HEK293 (cell line): ENCODE measurements around the gene HERC2.

Experiments
- CTCF ChIA-PET: fragments of 350-600 bp; formaldehyde crosslinking; extraction: SDS; loops from one replicate; lab custom pipeline; 2021; ENCODE audit warnings: antibody characterized with exemption; lab: Yijun Ruan, JAX
- POLR2A ChIA-PET: fragments of 300-600 bp; formaldehyde crosslinking; extraction: SDS; loops from one replicate; lab custom pipeline; 2020; ENCODE audit warnings: antibody characterized with exemption, inconsistent platforms; lab: Yijun Ruan, JAX
- H3K27ac ChIP-seq: fragments of 200-500 bp; sonication (Bioruptor generic); 2 replicates; pipeline ENCODE4 v1.5.1; 2014; ENCODE audit warnings: low read depth, low read length, control low read depth, inconsistent platforms; ENCODE audit errors: extremely low read depth
- H3K36me3 ChIP-seq, 2 experiments: fragments of 200-500 bp in 1 of 2; sonication (Bioruptor generic) in 1 of 2; 1 replicate in 1 of 2; 2 replicates in 1 of 2; pipeline ENCODE4 v1.5.1; 2014 to 2017; ENCODE audit warnings: inconsistent platforms in 2 of 2, low read length in 2 of 2; ENCODE audit not compliant: control insufficient read depth in 2 of 2, insufficient read depth in 1 of 2
- H3K4me1 ChIP-seq: fragments of 200-500 bp; sonication (Bioruptor generic); 2 replicates; pipeline ENCODE4 v1.5.1; 2014; ENCODE audit warnings: mild to moderate bottlenecking, low read length, inconsistent platforms; ENCODE audit not compliant: control insufficient read depth, insufficient read depth
- H3K4me3 ChIP-seq: 2 replicates; pipeline ENCODE4 v1.5.1; 2011; ENCODE audit warnings: low read depth, mild to moderate bottlenecking, control low read depth, low read length, moderate library complexity
- H3K9me3 ChIP-seq: fragments of 200-500 bp; sonication (Bioruptor generic); 2 replicates; pipeline ENCODE4 v1.5.1; 2014; ENCODE audit warnings: low read depth, low read length, inconsistent platforms; ENCODE audit not compliant: control insufficient read depth, insufficient read depth
- BCL6B ChIP-seq: fragments of 450-650 bp; formaldehyde crosslinking; IDR thresholded peaks from 2 replicates; pipeline ENCODE4 v1.5.1; 2017; ENCODE audit warnings: missing biosample characterization, missing genetic modification characterization
- GLIS2 ChIP-seq: fragments of 450-650 bp; formaldehyde crosslinking; IDR thresholded peaks from 2 replicates; pipeline ENCODE4 v1.5.1; 2016; ENCODE audit warnings: missing biosample characterization, missing genetic modification characterization
- SP3 ChIP-seq: fragments of 450-650 bp; formaldehyde crosslinking; IDR thresholded peaks from 2 replicates; pipeline ENCODE4 v1.5.1; 2016; ENCODE audit warnings: missing biosample characterization, missing genetic modification characterization
- WT1 ChIP-seq: fragments of 450-650 bp; formaldehyde crosslinking; IDR thresholded peaks from 2 replicates; pipeline ENCODE4 v1.5.1; 2016; ENCODE audit warnings: missing biosample characterization, missing genetic modification characterization
- ZBTB26 ChIP-seq: fragments of 450-650 bp; formaldehyde crosslinking; optimal IDR thresholded peaks from 2 replicates; pipeline ENCODE3; 2016; ENCODE audit warnings: missing biosample characterization, mild to moderate bottlenecking, missing genetic modification characterization
- ZNF133 ChIP-seq: fragments of 450-650 bp; formaldehyde crosslinking; IDR thresholded peaks from 2 replicates; pipeline ENCODE4 v1.5.1; 2016; ENCODE audit warnings: missing biosample characterization, missing genetic modification characterization
- ZNF140 ChIP-seq: fragments of 450-650 bp; formaldehyde crosslinking; IDR thresholded peaks from 2 replicates; pipeline ENCODE4 v1.5.1; 2016; ENCODE audit warnings: missing biosample characterization, missing genetic modification characterization
- ZNF175 ChIP-seq: fragments of 450-650 bp; formaldehyde crosslinking; IDR thresholded peaks from 2 replicates; pipeline ENCODE4 v1.5.1; 2016; ENCODE audit warnings: missing biosample characterization, missing genetic modification characterization
- ZNF2 ChIP-seq: fragments of 450-650 bp; formaldehyde crosslinking; IDR thresholded peaks from 2 replicates; pipeline ENCODE4 v1.5.1; 2016; ENCODE audit warnings: missing biosample characterization, missing genetic modification characterization
- ZNF426 ChIP-seq: fragments of 450-650 bp; formaldehyde crosslinking; IDR thresholded peaks from 2 replicates; pipeline ENCODE4 v1.5.1; 2017; ENCODE audit warnings: missing biosample characterization, missing genetic modification characterization, mild to moderate bottlenecking, inconsistent platforms, moderate library complexity
- ZNF433 ChIP-seq: fragments of 450-650 bp; formaldehyde crosslinking; IDR thresholded peaks from 2 replicates; pipeline ENCODE4 v1.5.1; 2016; ENCODE audit warnings: missing biosample characterization, missing genetic modification characterization, low read depth
- ZNF449 ChIP-seq: fragments of 450-650 bp; formaldehyde crosslinking; IDR thresholded peaks from 2 replicates; pipeline ENCODE4 v1.5.1; 2017; ENCODE audit warnings: missing biosample characterization, mild to moderate bottlenecking, missing genetic modification characterization, moderate library complexity
- ZNF521 ChIP-seq: fragments of 450-650 bp; formaldehyde crosslinking; IDR thresholded peaks from 2 replicates; pipeline ENCODE4 v1.5.1; 2017; ENCODE audit warnings: missing biosample characterization, mild to moderate bottlenecking, missing genetic modification characterization
- ZNF548 ChIP-seq: fragments of 450-650 bp; formaldehyde crosslinking; IDR thresholded peaks from 2 replicates; pipeline ENCODE4 v1.5.1; 2016; ENCODE audit warnings: missing biosample characterization, missing genetic modification characterization
- ZNF610 ChIP-seq: fragments of 450-650 bp; formaldehyde crosslinking; IDR thresholded peaks from 2 replicates; pipeline ENCODE4 v1.5.1; 2016; ENCODE audit warnings: missing biosample characterization, missing genetic modification characterization, borderline replicate concordance
- ZNF621 ChIP-seq: fragments of 450-650 bp; formaldehyde crosslinking; IDR thresholded peaks from 2 replicates; pipeline ENCODE4 v1.5.1; 2017; ENCODE audit warnings: missing biosample characterization, missing genetic modification characterization
- ZSCAN5A ChIP-seq: fragments of 450-650 bp; formaldehyde crosslinking; IDR thresholded peaks from 2 replicates; pipeline ENCODE4 v1.5.1; 2016; ENCODE audit warnings: missing biosample characterization, missing genetic modification characterization

The HERC2 gene

GRCh38 chr15:28096411-28096669 is 225.6 kb downstream of the HERC2 start:
- no peaks in the 10 kb centered on the region for H3K9me3 ChIP-seq
- TF ChIP-seq ZNF175 (tag by site-specific recombination) (no peak), ZBTB26 (tag by site-specific recombination) (peak; percentile 14)
- TF ChIP-seq, all 188 proteins: peak for 1
- no peaks in the 10 kb centered on the region for H3K36me3 ChIP-seq
- ChIA-PET CTCF (no interaction called here), POLR2A (no interaction called here)
- H3K27ac ChIP-seq: no peak overlapping the region
- H3K4me1 ChIP-seq: peaks cover 3% of the 10 kb centered on the region; the same call in 1 of the 2 replicates
- H3K4me3 ChIP-seq: peak overlapping the region; percentile 29

- POLR2A ChIA-PET: no interaction called here
- Histone ChIP-seq H3K27ac (no peak overlapping the region), H3K9me3 (no peaks in the 10 kb centered on the region), H3K36me3 (no peaks in the 10 kb centered on the region), H3K4me3 (no peak overlapping the region)
- TF ChIP-seq ZNF426 (tag by site-specific recombination) (no peak), ZNF133 (no peak), ZNF140 (no peak), ZNF610 (tag by site-specific recombination) (no peak), WT1 (tag by site-specific recombination) (no peak), GLIS2 (tag by site-specific recombination) (no peak), SP3 (tag by site-specific recombination) (no peak), BCL6B (tag by site-specific recombination) (no peak), ZNF2 (tag by site-specific recombination) (no peak), ZNF621 (tag by site-specific recombination) (no peak), ZNF521 (no peak), ZNF548 (tag by site-specific recombination) (no peak), ZNF449 (tag by site-specific recombination) (no peak), ZSCAN5A (no peak), ZNF433 (tag by site-specific recombination) (no peak)
- TF ChIP-seq, all 188 proteins: peak for 0
- CTCF ChIA-PET: interaction anchor here (0.6 kb wide), 1 partner anchor 16 kb away, joined by 5 read pairs; no protein-coding TSS in a partner anchor
- H3K4me1 ChIP-seq: peaks cover 3% of the 10 kb centered on the region; the same call in 1 of the 2 replicates
Measured at GRCh38 chr15:28094732-28095521, 227.1 kb downstream of the HERC2 start.
